ENCODE measurements around the gene ASRGL1.
A peak's percentile ranks its signal among the peaks of the same experiment; 100 is the strongest.

The ASRGL1 gene

DNA sequence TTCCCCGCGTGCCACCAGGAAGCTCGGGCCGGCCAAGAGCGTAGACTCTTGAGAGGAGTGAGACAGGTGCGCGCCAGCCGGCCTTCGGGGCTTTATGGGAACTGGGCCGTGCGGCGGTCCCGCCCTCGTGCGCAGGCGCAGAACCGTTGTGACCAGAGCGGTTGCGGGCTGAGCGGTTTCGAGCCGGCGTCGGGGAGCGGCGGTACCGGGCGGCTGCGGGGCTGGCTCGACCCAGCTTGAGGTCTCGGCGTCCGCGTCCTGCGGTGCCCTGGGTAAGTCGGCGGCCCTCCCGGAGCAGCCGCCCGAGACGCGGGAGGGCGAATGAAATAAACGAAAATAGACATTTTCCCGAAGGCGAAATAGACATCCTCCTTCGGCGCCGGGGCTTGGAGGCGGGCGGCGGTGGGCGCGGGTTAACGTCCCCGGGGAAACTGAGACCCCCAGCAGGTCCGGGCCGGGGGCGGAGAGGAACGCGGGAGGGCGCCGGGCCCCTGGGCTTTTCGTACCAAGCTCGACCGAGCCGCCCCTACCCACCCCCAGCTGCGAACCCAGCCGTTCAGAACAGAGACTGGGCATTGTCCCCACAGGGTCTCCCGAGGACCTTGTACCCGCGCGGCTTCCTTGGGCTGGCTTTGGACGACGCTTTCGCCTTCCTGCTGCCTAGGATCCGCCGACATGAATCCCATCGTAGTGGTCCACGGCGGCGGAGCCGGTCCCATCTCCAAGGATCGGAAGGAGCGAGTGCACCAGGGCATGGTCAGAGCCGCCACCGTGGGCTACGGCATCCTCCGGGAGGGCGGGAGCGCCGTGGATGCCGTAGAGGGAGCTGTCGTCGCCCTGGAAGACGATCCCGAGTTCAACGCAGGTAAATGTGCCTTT is at the start of gene ASRGL1:
TSS of gene ASRGL1 (plus strand) at position 146 of the 879 bp plus-strand sequence. CDS start at position 676, 530 bp downstream.
- TF ChIP-seq, protein P1, sequence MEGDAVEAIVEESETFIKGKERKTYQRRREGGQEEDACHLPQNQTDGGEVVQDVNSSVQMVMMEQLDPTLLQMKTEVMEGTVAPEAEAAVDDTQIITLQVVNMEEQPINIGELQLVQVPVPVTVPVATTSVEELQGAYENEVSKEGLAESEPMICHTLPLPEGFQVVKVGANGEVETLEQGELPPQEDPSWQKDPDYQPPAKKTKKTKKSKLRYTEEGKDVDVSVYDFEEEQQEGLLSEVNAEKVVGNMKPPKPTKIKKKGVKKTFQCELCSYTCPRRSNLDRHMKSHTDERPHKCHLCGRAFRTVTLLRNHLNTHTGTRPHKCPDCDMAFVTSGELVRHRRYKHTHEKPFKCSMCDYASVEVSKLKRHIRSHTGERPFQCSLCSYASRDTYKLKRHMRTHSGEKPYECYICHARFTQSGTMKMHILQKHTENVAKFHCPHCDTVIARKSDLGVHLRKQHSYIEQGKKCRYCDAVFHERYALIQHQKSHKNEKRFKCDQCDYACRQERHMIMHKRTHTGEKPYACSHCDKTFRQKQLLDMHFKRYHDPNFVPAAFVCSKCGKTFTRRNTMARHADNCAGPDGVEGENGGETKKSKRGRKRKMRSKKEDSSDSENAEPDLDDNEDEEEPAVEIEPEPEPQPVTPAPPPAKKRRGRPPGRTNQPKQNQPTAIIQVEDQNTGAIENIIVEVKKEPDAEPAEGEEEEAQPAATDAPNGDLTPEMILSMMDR (IDR thresholded peaks at IDR 0.05; ENCODE audit: insufficient read depth, missing control alignments) = no peak
- peak; percentile 57 for DNase-seq (ENCODE audit: insufficient read length, low spot score)
- no peak for FAIRE-seq

- FAIRE-seq = no peak
- DNase-seq (ENCODE audit: insufficient read length, low spot score) = no peak
- TF ChIP-seq, protein P1 (IDR thresholded peaks at IDR 0.05; ENCODE audit: insufficient read depth, missing control alignments) = no peak
Measured at GRCh38 chr11:62295504-62295903, 41.7 kb upstream of the ASRGL1 start.

- DNase-seq (ENCODE audit: insufficient read length, low spot score) (no peak), FAIRE-seq (no peak)
- TF ChIP-seq, protein P1 (IDR thresholded peaks at IDR 0.05; ENCODE audit: insufficient read depth, missing control alignments) = no peak
Measured at GRCh38 chr11:62298975-62299374, 38.3 kb upstream of the ASRGL1 start, which contains the start of gene SCGB1D4. SCGB1D4 (minus strand) TSS chr11:62299075; CDS start chr11:62299010, 65 bp downstream.

DNA sequence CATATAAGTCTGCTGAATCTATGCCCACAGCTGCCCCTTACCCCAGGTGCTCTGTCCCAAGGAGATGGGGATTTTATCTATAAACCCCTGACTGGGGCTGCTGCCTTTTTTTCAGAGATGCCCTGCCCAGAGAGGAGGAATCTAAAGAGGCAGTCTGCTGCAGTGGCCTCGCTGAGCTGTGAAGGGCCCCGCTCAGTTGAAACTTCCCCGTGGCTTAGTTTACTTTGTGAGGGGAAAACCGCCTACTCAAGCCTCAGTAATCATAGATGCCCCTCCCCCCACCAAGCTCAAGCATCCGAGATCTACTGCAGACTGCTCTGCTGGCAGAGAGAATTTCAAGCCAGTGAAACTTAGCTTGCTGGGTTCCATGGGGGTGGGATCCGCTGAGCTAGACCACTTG is 31.0 kb upstream of the ASRGL1 start:
- no peak for DNase-seq (ENCODE audit: insufficient read length, low spot score)
- TF ChIP-seq, protein P1 (IDR thresholded peaks at IDR 0.05; ENCODE audit: insufficient read depth, missing control alignments) = no peak
- FAIRE-seq = no peak

DNA sequence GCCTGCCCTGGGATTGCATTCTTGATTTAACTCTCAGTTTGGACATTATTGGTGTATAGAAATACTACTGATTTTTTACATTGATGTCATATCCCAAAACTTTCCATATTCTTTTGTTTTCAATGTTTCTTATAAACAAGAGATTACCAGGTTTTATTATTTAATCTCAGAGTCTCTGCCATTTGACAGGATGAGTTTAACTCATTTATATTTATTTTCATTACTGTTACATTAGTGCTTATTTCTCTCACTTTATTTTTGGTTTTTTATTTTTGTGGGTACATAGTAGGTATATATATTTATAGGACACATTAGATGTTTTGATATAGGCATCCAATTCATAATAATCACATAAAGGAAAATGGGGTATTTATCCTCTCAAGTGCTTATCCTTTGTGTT is 29.3 kb upstream of the ASRGL1 start:
- DNase-seq (ENCODE audit: insufficient read length, low spot score) (no peak), FAIRE-seq (no peak)
- TF ChIP-seq, protein P1 (IDR thresholded peaks at IDR 0.05; ENCODE audit: insufficient read depth, missing control alignments) = no peak

- TF ChIP-seq, protein P1 (IDR thresholded peaks at IDR 0.05; ENCODE audit: insufficient read depth, missing control alignments) = no peak
- no peak for FAIRE-seq
- DNase-seq (ENCODE audit: insufficient read length, low spot score) = no peak
Measured at GRCh38 chr11:62309991-62310390, 27.3 kb upstream of the ASRGL1 start.

DNA sequence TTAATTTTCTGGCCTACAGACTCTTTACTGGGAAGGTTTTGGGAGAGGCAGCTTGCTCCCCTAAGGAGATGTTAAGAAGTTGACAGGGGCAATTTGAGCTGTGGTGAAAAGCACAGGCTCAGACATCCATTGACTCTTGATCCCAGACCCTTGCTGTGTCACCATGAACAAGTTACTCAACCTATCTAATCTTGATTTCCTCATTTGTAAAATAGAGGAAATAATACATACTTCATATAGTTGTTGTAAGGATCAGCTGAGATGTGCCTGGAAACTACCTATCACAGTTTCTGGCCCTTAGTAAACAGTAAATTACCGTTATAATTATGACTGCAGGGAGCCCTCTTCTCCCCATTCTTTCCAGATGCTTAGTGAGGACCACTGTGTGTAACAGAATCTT is 21.8 kb upstream of the ASRGL1 start:
- DNase-seq (ENCODE audit: insufficient read length, low spot score) = no peak
- no peak for FAIRE-seq
- TF ChIP-seq, protein P1 (IDR thresholded peaks at IDR 0.05; ENCODE audit: insufficient read depth, missing control alignments) = no peak
